WTC11 (cell line): ENCODE data around the gene FAM114A1. TPM values are rescaled to one million over a fixed set of nuclear protein-coding genes. Genes with fewer than 3 reads are reported as not detected.

Source experiments
- ATAC-seq: fragments of 200-7000 bp; cut with Tn5 transposase; 2 replicates; pipeline ENCODE4 v1.10.0; 2021; ENCODE audit warnings: mild to moderate bottlenecking, moderate library complexity
- CTCF ChIA-PET: fragments of 300-600 bp; sonication (Branson Sonifier 250); formaldehyde crosslinking; loops from one replicate; lab custom pipeline; 2021; ENCODE audit warnings: antibody characterized with exemption; lab: Charles Lee
- POLR2A ChIA-PET: fragments of 350-600 bp; sonication (Branson Sonifier 250); formaldehyde crosslinking; loops from one replicate; lab custom pipeline; 2021; ENCODE audit warnings: antibody characterized with exemption; lab: Charles Lee
- DNase-seq: peaks from one replicate; pipeline ENCODE4 v3.0.0; 2021; ENCODE audit warnings: low spot score
- H3K27ac Mint-ChIP-seq: 2 replicates; pipeline ENCODE4 v1.8.0; 2021; ENCODE audit warnings: mixed read lengths
- H3K27me3 Mint-ChIP-seq: 2 replicates; pipeline ENCODE4 v1.8.0; 2021; ENCODE audit warnings: low read depth, mild to moderate bottlenecking, moderate library complexity, mixed read lengths
- H3K36me3 Mint-ChIP-seq: 2 replicates; pipeline ENCODE4 v1.8.0; 2021; ENCODE audit warnings: mixed read lengths
- H3K4me1 Mint-ChIP-seq: 2 replicates; pipeline ENCODE4 v1.8.0; 2022; ENCODE audit warnings: mixed read lengths
- H3K4me3 Mint-ChIP-seq: 2 replicates; pipeline ENCODE4 v1.8.0; 2021; ENCODE audit warnings: mild to moderate bottlenecking, moderate library complexity, mixed read lengths
- H3K9me3 Mint-ChIP-seq: 2 replicates; pipeline ENCODE4 v1.8.0; 2021; ENCODE audit warnings: mixed read lengths
- CBFB ChIP-seq: sonication (generic); formaldehyde crosslinking; IDR thresholded peaks from 2 replicates; pipeline ENCODE4 v1.8.1; 2022; ENCODE audit warnings: mild to moderate bottlenecking, low read depth, missing genetic modification reagents
- ESRRA ChIP-seq: sonication (generic); formaldehyde crosslinking; IDR thresholded peaks from 2 replicates; pipeline ENCODE4 v1.8.1; 2022; ENCODE audit warnings: mild to moderate bottlenecking, missing genetic modification reagents, borderline replicate concordance
- GRHL2 ChIP-seq: fragments of 250-450 bp; sonication (Bioruptor Pico); IDR thresholded peaks from 2 replicates; pipeline ENCODE4 v1.8.0; 2022; ENCODE audit warnings: mild to moderate bottlenecking, moderate library complexity; ENCODE audit not compliant: insufficient replicate concordance, severe bottlenecking
- JUN ChIP-seq: sonication (generic); formaldehyde crosslinking; IDR thresholded peaks from 2 replicates; pipeline ENCODE4 v1.8.0; 2023; ENCODE audit warnings: mild to moderate bottlenecking, missing genetic modification reagents
- NR3C1 ChIP-seq: sonication (generic); formaldehyde crosslinking; conservative IDR thresholded peaks from 2 replicates; pipeline ENCODE4 v1.8.1; 2023; ENCODE audit warnings: low read depth, mild to moderate bottlenecking, missing genetic modification reagents
- PRRX2 ChIP-seq: fragments of 250-450 bp; sonication (Bioruptor Pico); IDR thresholded peaks from 2 replicates; pipeline ENCODE4 v1.8.0; 2021; ENCODE audit warnings: mild to moderate bottlenecking
- ZNF121 ChIP-seq: sonication (generic); formaldehyde crosslinking; IDR thresholded peaks from 2 replicates; pipeline ENCODE4 v1.8.0; 2023; ENCODE audit warnings: missing genetic modification reagents
- ZNF219 ChIP-seq: sonication (generic); formaldehyde crosslinking; IDR thresholded peaks from 2 replicates; pipeline ENCODE4 v1.8.0; 2023; ENCODE audit warnings: missing genetic modification reagents, mild to moderate bottlenecking, borderline replicate concordance
- ZNF396 ChIP-seq: fragments of 250-450 bp; sonication (Bioruptor Pico); IDR thresholded peaks from 2 replicates; pipeline ENCODE4 v1.8.0; 2021; ENCODE audit warnings: mild to moderate bottlenecking, moderate library complexity, borderline replicate concordance
- total RNA-seq: library from RNA; stranded (reverse); gene quantifications from 3 replicates; pipeline ENCODE4 v1.2.3, GENCODE V29; 2021
- TF ChIP-seq, protein P1 (sequence below): sonication (generic); formaldehyde crosslinking; IDR thresholded peaks from 2 replicates; pipeline ENCODE4 v1.8.1; 2023; ENCODE audit warnings: mild to moderate bottlenecking, missing genetic modification reagents, moderate library complexity
- TF ChIP-seq, protein P2 (sequence below): sonication (generic); formaldehyde crosslinking; IDR thresholded peaks from 2 replicates; pipeline ENCODE4 v1.8.1; 2022; ENCODE audit warnings: low read depth, missing genetic modification reagents, borderline replicate concordance
- TF ChIP-seq, protein P3 (sequence below): sonication (generic); formaldehyde crosslinking; IDR thresholded peaks from 2 replicates; pipeline ENCODE4 v1.8.0; 2023; ENCODE audit warnings: missing genetic modification reagents, mild to moderate bottlenecking, borderline replicate concordance
- TF ChIP-seq, protein P4 (sequence below): fragments of 250-450 bp; sonication (Bioruptor Pico); conservative IDR thresholded peaks from 2 replicates; pipeline ENCODE4 v1.9.0; 2021; ENCODE audit warnings: mild to moderate bottlenecking
- TF ChIP-seq, protein P5 (sequence below): sonication (generic); formaldehyde crosslinking; IDR thresholded peaks from 2 replicates; pipeline ENCODE4 v1.8.1; 2022; ENCODE audit warnings: mild to moderate bottlenecking, missing genetic modification reagents, moderate library complexity, borderline replicate concordance
- TF ChIP-seq, protein P6 (sequence below): sonication (generic); formaldehyde crosslinking; conservative IDR thresholded peaks from 2 replicates; pipeline ENCODE4 v1.8.1; 2022; ENCODE audit warnings: mild to moderate bottlenecking, missing genetic modification reagents
- TF ChIP-seq, protein P7 (sequence below): fragments of 250-450 bp; sonication (Bioruptor Pico); IDR thresholded peaks from 2 replicates; pipeline ENCODE4 v1.9.0; 2021; ENCODE audit warnings: mild to moderate bottlenecking, borderline replicate concordance

Gene FAM114A1
- total RNA-seq, 1 experiment from 2014 or later, result 17.6 TPM

DNA sequence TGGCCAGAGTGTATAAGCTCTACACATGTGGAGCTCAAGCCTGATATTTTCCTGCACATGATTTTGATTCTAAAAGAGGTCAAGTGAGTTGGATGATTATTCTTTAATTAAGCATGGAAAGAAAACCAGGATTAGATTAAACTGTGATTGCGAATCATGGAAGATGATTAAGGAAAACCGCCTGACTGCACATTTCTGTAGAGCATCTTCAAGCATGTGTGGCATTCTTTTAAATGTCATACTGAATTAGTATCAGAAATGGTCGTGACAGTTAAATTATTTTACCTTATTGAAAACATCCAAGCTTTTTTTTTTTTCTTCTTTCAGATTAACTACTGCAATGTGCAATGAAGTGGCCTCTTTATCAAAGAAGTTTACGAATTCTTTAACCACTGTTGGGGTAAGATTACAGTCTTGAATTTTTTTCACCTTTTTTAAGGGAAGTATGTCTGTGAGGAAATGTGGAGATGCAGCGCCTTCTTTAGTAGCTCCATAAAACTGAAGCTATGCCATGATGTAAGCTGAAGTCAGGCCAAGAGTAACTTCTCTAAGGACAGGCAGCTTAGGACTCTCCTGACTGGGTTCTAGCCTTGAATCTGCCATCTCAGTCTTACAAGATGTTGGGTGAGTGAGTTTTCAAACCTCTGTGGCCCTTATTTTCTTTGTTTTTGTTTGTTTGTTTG is 67.9 kb downstream of the FAM114A1 start (continued):
- no peak for TF ChIP-seq ZNF219 (CRISPR knock-in tag)
- TF ChIP-seq, all 79 proteins: peak for 0

DNA sequence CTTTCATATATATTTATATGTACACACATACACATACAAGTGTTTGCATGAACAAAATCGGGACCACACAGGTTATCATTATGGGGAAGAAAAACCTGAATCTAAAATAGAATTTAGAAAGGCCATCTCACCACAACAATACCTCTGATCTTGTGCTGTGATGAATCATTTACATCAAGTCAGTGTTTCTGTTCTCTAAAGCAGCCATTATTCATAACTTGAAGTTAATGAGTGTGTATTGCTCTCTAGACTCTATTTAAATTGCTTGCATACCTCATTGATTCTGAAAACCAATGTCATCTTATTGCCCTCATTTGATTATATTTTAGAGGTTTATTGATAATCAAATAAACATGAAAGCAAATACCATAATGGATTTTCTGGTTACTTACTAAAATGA is 71.6 kb downstream of the FAM114A1 start:
- POLR2A ChIA-PET, result no interaction called here
- TF ChIP-seq, protein P1, sequence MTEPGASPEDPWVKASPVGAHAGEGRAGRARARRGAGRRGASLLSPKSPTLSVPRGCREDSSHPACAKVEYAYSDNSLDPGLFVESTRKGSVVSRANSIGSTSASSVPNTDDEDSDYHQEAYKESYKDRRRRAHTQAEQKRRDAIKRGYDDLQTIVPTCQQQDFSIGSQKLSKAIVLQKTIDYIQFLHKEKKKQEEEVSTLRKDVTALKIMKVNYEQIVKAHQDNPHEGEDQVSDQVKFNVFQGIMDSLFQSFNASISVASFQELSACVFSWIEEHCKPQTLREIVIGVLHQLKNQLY (CRISPR knock-in tag), result no peak
- no peak for TF ChIP-seq ZNF396
- TF ChIP-seq PRRX2, result no peak
- no peak for TF ChIP-seq ZNF121
- TF ChIP-seq, protein P2, sequence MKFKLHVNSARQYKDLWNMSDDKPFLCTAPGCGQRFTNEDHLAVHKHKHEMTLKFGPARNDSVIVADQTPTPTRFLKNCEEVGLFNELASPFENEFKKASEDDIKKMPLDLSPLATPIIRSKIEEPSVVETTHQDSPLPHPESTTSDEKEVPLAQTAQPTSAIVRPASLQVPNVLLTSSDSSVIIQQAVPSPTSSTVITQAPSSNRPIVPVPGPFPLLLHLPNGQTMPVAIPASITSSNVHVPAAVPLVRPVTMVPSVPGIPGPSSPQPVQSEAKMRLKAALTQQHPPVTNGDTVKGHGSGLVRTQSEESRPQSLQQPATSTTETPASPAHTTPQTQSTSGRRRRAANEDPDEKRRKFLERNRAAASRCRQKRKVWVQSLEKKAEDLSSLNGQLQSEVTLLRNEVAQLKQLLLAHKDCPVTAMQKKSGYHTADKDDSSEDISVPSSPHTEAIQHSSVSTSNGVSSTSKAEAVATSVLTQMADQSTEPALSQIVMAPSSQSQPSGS (CRISPR knock-in tag), result no peak
- TF ChIP-seq GRHL2 (CRISPR knock-in tag), result no peak
- TF ChIP-seq, protein P3, sequence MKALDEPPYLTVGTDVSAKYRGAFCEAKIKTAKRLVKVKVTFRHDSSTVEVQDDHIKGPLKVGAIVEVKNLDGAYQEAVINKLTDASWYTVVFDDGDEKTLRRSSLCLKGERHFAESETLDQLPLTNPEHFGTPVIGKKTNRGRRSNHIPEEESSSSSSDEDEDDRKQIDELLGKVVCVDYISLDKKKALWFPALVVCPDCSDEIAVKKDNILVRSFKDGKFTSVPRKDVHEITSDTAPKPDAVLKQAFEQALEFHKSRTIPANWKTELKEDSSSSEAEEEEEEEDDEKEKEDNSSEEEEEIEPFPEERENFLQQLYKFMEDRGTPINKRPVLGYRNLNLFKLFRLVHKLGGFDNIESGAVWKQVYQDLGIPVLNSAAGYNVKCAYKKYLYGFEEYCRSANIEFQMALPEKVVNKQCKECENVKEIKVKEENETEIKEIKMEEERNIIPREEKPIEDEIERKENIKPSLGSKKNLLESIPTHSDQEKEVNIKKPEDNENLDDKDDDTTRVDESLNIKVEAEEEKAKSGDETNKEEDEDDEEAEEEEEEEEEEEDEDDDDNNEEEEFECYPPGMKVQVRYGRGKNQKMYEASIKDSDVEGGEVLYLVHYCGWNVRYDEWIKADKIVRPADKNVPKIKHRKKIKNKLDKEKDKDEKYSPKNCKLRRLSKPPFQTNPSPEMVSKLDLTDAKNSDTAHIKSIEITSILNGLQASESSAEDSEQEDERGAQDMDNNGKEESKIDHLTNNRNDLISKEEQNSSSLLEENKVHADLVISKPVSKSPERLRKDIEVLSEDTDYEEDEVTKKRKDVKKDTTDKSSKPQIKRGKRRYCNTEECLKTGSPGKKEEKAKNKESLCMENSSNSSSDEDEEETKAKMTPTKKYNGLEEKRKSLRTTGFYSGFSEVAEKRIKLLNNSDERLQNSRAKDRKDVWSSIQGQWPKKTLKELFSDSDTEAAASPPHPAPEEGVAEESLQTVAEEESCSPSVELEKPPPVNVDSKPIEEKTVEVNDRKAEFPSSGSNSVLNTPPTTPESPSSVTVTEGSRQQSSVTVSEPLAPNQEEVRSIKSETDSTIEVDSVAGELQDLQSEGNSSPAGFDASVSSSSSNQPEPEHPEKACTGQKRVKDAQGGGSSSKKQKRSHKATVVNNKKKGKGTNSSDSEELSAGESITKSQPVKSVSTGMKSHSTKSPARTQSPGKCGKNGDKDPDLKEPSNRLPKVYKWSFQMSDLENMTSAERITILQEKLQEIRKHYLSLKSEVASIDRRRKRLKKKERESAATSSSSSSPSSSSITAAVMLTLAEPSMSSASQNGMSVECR, result no peak
- TF ChIP-seq, protein P4, sequence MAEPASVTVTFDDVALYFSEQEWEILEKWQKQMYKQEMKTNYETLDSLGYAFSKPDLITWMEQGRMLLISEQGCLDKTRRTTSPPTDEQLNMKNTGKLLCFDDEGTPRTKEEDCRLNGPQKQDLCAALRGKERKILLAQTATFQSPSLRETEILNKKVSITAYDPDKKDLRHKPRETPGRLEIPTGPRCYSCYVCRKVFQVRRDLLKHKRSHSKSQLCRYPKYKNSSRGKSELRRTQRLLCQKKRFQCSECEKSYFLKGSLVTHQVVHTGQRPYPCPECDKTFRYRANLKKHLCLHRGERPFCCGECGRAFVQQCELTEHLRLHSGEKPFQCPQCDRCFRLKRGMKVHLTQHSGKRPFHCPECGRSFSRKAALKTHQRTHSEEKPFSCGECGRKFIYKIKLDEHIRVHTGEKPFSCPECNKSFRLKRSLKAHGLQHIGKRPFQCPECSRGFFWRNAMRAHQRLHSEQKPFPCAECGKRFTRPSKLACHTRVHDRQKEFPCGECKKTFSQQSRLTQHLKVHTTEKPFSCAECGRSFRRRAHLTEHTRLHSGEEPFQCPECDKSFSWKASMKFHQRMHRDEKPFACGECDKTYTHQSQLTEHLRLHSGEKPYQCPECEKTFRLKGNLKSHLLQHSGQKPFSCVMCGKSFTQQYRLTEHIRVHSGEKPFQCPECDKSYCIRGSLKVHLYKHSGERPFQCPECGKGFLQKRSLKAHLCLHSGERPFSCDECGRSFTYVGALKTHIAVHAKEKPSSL (CRISPR knock-in tag), result no peak
- TF ChIP-seq CBFB (CRISPR knock-in tag), result no peak
- TF ChIP-seq, protein P5, sequence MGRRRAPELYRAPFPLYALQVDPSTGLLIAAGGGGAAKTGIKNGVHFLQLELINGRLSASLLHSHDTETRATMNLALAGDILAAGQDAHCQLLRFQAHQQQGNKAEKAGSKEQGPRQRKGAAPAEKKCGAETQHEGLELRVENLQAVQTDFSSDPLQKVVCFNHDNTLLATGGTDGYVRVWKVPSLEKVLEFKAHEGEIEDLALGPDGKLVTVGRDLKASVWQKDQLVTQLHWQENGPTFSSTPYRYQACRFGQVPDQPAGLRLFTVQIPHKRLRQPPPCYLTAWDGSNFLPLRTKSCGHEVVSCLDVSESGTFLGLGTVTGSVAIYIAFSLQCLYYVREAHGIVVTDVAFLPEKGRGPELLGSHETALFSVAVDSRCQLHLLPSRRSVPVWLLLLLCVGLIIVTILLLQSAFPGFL, result no peak
- TF ChIP-seq, protein P6, sequence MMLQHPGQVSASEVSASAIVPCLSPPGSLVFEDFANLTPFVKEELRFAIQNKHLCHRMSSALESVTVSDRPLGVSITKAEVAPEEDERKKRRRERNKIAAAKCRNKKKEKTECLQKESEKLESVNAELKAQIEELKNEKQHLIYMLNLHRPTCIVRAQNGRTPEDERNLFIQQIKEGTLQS, result no peak
- TF ChIP-seq ESRRA, result no peak
- TF ChIP-seq JUN (CRISPR knock-in tag), result no peak
- TF ChIP-seq NR3C1 (CRISPR knock-in tag), result no peak
- TF ChIP-seq, protein P7, sequence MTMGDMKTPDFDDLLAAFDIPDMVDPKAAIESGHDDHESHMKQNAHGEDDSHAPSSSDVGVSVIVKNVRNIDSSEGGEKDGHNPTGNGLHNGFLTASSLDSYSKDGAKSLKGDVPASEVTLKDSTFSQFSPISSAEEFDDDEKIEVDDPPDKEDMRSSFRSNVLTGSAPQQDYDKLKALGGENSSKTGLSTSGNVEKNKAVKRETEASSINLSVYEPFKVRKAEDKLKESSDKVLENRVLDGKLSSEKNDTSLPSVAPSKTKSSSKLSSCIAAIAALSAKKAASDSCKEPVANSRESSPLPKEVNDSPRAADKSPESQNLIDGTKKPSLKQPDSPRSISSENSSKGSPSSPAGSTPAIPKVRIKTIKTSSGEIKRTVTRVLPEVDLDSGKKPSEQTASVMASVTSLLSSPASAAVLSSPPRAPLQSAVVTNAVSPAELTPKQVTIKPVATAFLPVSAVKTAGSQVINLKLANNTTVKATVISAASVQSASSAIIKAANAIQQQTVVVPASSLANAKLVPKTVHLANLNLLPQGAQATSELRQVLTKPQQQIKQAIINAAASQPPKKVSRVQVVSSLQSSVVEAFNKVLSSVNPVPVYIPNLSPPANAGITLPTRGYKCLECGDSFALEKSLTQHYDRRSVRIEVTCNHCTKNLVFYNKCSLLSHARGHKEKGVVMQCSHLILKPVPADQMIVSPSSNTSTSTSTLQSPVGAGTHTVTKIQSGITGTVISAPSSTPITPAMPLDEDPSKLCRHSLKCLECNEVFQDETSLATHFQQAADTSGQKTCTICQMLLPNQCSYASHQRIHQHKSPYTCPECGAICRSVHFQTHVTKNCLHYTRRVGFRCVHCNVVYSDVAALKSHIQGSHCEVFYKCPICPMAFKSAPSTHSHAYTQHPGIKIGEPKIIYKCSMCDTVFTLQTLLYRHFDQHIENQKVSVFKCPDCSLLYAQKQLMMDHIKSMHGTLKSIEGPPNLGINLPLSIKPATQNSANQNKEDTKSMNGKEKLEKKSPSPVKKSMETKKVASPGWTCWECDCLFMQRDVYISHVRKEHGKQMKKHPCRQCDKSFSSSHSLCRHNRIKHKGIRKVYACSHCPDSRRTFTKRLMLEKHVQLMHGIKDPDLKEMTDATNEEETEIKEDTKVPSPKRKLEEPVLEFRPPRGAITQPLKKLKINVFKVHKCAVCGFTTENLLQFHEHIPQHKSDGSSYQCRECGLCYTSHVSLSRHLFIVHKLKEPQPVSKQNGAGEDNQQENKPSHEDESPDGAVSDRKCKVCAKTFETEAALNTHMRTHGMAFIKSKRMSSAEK (CRISPR knock-in tag), result no peak
- TF ChIP-seq ZNF219 (CRISPR knock-in tag), result no peak
- Mint-ChIP-seq H3K4me3 (no peak overlapping the region), H3K27me3 (no peaks in the 10 kb centered on the region), H3K4me1 (no peaks in the 10 kb centered on the region; the same call in 1 of the 2 replicates), H3K36me3 (no peaks in the 10 kb centered on the region; the same call in 1 of the 2 replicates), H3K9me3 (no peaks in the 10 kb centered on the region), H3K27ac (no peak overlapping the region)
- ATAC-seq, result no peak
- CTCF ChIA-PET, result no interaction called here
- no peak for DNase-seq
